Measurements from ENCODE around the gene PRR19.

The PRR19 gene

GRCh38 chr19:42277821-42278451, 24.0 kb upstream of the PRR19 start:
- DNase-seq (ENCODE audit: low read depth in 1 of 2, low spot score in 1 of 2) = no peak
- Histone ChIP-seq H3K27me3 (ENCODE audit: insufficient read depth, poor library complexity, severe bottlenecking) (no peaks in the 10 kb centered on the region), H3K27ac (replicated peaks) (no peak overlapping the region), H3K4me3 (replicated peaks; ENCODE audit: insufficient read depth, low read length) (no peak overlapping the region)
- no peak for TF ChIP-seq CTCF (IDR thresholded peaks at IDR 0.05; ENCODE audit: insufficient read depth, low read length)
- TF ChIP-seq REST (IDR thresholded peaks at IDR 0.05; ENCODE audit: insufficient replicate concordance, low read depth) = no peak

- no peak overlapping the region for H3K27ac ChIP-seq (replicated peaks)
- TF ChIP-seq REST (IDR thresholded peaks at IDR 0.05; ENCODE audit: insufficient replicate concordance, low read depth) (no peak), SPI1 (IDR thresholded peaks at IDR 0.05; ENCODE audit: borderline replicate concordance, low read depth) (no peak), POLR2AphosphoS5 (IDR thresholded peaks at IDR 0.05; ENCODE audit: low read depth) (no peak), CTCF (IDR thresholded peaks at IDR 0.05; ENCODE audit: insufficient read depth, low read length) (no peak), GABPA (IDR thresholded peaks at IDR 0.05; ENCODE audit: low read depth) (no peak)
- H3K27me3 ChIP-seq (ENCODE audit: insufficient read depth, poor library complexity, severe bottlenecking) = no peaks in the 10 kb centered on the region
- no peak for DNase-seq (ENCODE audit: low read depth in 1 of 2, low spot score in 1 of 2)
- H3K4me3 ChIP-seq (replicated peaks; ENCODE audit: insufficient read depth, low read length) = no peak overlapping the region
Measured at GRCh38 chr19:42278452-42279154, 23.3 kb upstream of the PRR19 start.

GRCh38 chr19:42279155-42279901, 22.6 kb upstream of the PRR19 start:
- no peaks in the 10 kb centered on the region for H3K27me3 ChIP-seq (ENCODE audit: insufficient read depth, poor library complexity, severe bottlenecking)
- TF ChIP-seq CTCF (IDR thresholded peaks at IDR 0.05; ENCODE audit: insufficient read depth, low read length) (no peak), REST (IDR thresholded peaks at IDR 0.05; ENCODE audit: insufficient replicate concordance, low read depth) (no peak), GABPA (IDR thresholded peaks at IDR 0.05; ENCODE audit: low read depth) (no peak), SPI1 (IDR thresholded peaks at IDR 0.05; ENCODE audit: borderline replicate concordance, low read depth) (no peak), POLR2AphosphoS5 (IDR thresholded peaks at IDR 0.05; ENCODE audit: low read depth) (no peak)
- H3K27ac ChIP-seq (replicated peaks) = peak overlapping the region; percentile 71
- DNase-seq (ENCODE audit: low read depth in 1 of 2, low spot score in 1 of 2) = no peak
- peak overlapping the region; percentile 72 for H3K4me3 ChIP-seq (replicated peaks; ENCODE audit: insufficient read depth, low read length)

Measured in HL-60 (cell line).